HT1080 (cell line): ENCODE results near the gene ZNF740. TPM values are rescaled to one million over a fixed set of nuclear protein-coding genes. Genes with fewer than 3 reads are reported as not detected.
A peak's percentile ranks its signal among the peaks of the same experiment; 100 is the strongest.
"Not testable (repeated sequence)": the region's sequence is repeated elsewhere in the genome, so short reads cannot be mapped to it uniquely, and the experiment has no call there.

Experiments used
- DNase-seq: peaks from one replicate; pipeline ENCODE4 v3.0.0-alpha.2; 2015; ENCODE audit warnings: low read depth
- polyA plus RNA-seq, 2 experiments: library from polyadenylated mRNA; depleted of rRNA; stranded (reverse); fragments of >200 nt; gene quantifications; 2 replicates each; pipeline ENCODE4 v1.2.3, GENCODE V29; 2015
- total RNA-seq: library from RNA; depleted of rRNA; stranded (reverse); fragments of >200 nt; shearing (Covaris generic); gene quantifications from 2 replicates; pipeline ENCODE4 v1.2.3, GENCODE V29; 2014; rRNA removed

Gene ZNF740, protein sequence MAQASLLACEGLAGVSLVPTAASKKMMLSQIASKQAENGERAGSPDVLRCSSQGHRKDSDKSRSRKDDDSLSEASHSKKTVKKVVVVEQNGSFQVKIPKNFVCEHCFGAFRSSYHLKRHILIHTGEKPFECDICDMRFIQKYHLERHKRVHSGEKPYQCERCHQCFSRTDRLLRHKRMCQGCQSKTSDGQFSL
- total RNA-seq, result 15.9 and 19.0 TPM in 2 replicates
- polyA plus RNA-seq (2015; cell fraction: cytosol; rRNA removed), result 9.9 and 14.4 TPM in 2 replicates
- 35.2 and 55.3 TPM in 2 replicates for polyA plus RNA-seq (2015; cell fraction: nucleus; rRNA removed)

DNA sequence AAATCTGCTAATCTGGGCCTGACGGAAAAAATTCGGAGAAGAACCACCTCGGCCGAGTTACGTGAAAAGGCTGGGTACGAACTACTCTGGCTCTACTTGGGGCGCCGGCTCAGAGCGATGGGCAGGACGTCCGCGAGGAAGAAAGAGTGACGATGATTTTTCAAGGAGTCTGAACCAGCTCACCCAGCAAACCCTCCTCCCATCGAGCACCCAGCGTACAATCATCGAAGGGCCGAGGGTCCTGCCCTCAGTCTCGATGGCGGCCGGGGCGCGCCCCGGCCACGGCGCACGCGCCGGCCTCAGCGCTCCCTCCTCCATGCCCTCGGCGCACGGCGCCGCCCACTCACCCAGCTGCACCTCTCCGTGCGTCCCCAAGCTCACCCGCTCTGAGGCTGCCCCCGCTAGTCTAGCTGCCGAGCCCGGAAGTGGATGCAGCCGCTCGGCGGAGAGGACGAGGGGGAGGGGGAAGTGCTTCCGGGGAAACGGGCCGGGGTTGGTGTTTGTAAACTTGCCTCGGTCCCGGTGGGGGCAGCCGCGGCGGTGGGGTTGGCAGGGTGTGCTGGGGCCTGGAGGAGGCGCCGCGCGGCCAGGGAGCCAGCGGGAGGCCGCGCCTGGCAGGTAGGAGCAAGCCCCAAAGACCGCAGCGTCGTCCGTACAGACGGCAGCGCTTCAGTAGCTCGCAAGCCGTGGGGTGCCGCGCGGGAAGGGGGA lies at the start of gene ZNF740, which contains the start of gene CSAD:
ZNF740 (plus strand) TSS at position 503 of the 711 bp plus-strand sequence. CDS start 1,262 bp downstream, outside the sequence.
CSAD (minus strand) TSS at position 706 of the 711 bp plus-strand sequence. CDS start 7,455 bp downstream, outside the sequence.
- peak; percentile 98 for DNase-seq

DNA sequence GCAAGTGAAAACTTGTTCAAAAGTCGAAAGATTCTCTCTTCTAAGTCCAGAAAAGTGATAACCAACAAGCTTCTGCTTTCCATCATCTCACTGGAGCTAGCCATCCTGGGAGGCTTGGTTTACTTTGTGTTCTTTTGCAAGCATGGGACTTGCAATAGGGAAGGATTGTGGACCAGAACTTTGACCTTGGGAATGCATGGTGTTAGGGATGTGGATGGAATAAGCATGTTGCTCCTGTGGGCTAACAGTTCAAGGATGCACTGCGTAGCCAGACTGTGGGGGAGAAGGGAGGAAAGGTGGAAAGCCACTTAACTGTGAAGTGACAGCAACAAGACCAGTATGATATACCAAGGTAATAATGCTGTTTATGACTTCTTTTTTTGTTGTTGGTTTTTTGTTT lies 48.7 kb upstream of the ZNF740 start:
- DNase-seq, result no peak

DNA sequence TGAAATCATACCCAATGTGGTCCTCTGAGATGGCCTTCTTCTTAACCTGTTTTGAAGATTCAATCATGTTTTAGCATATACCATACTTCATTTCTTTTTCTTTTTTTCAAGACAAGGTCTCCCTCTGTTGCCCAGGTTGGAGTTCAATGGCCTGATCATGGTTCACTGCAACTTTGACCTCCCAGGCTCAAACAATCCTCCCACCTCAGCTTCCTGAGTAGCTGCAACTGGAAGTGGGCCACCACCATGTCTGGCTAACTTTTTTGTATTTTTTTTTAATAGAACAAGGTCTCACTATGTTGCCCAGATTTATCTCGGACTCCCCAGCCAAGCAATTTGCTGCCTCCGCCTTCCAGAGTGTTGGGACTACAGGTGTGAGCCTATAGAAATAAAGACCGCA lies 46.8 kb upstream of the ZNF740 start:
- DNase-seq, result no peak

DNA sequence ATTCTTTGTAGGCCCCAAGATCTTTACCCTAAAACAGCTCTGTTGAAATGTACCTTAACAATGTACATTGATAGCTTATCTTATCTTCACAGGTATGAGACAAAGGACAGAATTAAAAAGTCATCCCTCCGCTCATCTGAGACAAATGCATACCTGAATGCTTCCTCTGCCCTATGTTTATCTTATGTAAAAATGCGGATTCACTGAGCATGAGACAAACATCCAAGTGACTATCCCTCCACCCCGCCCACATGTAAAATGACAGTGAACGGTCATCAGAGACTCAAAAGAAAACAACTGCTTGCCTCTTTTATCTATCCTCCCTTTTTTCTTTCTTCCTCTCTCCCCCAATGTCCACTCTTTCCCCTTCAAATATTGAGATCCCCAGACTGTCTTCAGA lies 37.2 kb upstream of the ZNF740 start:
- DNase-seq, result no peak

DNA sequence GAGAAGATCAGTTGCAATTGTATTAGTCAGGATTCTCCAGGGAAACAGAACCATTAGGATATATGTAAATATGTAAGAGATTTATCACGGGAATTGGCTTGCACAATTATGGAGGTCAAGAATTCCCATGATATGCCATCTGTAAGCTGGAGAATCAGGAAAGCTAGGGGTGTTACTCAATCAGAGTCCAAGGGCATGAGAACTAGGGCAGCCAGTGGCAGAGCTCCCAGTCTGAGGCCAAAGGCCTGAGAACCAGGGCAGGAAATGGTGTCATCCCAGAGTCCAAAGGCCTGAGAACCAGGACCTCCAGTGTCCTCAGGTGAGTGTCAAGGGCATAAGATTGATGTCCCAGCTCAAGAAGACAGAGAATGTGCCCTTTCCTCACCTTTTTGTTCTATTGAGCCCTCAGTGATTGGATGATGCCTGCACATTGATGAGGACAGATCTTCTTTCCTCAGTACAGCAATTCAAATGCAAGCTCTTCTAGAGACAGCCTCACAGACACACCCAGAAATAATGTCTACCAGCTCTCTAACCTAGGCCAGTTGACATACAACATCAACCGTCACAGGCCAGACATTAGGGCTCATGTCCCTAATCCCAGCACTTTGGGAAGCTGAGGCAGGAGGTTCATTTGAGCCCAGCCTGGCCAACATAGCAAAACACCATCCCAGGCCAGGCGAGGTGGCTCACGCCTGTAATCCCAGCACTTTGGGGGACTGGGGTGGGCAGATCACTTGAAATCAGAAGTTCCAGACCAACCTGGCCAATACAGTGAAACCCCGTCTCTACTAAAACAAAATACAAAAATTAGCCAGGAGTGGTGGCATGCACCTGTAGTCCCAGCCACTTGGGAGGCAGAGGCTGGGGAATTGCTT lies 34.9 kb upstream of the ZNF740 start:
- DNase-seq, result no peak

DNA sequence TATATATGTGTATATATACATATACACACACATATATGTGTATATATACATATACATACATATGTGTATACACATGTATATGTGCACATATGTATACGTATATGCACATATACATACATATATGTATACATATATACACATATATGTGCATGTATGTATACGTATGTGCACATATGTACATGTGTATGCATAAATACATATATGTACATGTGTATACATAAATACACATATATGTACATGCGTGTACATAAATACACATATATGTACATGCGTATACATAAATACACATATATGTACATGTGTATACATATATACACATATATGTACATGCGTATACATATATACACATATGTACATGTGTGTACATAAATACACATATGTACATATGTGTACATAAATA lies 33.3 kb upstream of the ZNF740 start:
- no peak for DNase-seq

DNA sequence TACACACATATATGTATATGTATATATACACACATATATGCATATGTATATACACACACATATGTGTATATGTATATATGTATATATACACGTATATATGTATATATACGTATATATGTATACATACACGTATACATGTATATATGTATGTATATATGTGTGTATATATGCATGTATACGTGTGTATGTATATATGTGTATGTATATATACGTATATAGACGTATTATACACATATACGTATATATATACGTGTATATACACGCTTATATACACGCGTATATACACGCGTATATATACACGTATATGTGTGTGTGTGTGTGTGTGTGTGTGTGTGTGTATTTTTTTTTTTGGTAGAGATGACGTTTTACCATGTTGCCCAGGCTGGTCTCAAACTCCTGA lies 32.9 kb upstream of the ZNF740 start:
- no peak for DNase-seq

DNA sequence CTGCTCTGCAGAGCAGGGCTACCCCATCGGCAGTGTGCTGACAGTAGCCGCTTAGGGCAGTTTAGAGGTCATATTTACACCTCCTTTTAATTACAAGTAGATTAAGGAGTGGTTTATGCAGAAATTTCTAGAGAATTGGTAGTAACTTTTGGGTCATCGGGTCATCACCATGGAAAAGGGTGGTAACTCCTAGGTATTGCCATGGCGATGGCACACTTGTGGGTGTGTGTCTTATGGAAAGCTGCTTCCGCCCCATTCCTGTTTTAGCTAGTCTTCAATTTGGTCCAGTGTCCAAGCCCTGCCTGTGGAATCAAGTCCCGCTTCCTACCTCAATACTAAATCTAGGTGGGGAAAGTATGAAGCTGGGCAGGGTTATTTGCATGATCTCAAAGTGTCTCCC lies 29.5 kb upstream of the ZNF740 start:
- no peak for DNase-seq

DNA sequence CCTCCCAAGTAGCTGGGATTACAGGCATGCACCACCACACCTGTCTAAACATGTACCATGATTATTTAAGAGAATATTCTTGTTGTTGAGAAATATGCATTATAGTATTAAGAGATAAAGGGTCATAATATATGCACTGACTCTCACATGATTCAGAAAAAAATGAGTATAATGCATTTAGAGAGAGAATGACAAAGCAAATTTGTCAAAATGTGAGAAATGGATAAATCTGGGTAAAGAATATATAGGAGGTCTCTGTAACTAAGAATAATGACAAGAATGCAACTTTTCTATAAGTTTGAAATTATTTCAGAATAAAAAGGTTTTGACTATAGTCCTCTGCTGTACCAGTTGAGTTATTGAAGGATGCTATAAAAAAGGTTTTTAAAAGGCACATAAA lies 28.1 kb upstream of the ZNF740 start:
- DNase-seq, result no peak

DNA sequence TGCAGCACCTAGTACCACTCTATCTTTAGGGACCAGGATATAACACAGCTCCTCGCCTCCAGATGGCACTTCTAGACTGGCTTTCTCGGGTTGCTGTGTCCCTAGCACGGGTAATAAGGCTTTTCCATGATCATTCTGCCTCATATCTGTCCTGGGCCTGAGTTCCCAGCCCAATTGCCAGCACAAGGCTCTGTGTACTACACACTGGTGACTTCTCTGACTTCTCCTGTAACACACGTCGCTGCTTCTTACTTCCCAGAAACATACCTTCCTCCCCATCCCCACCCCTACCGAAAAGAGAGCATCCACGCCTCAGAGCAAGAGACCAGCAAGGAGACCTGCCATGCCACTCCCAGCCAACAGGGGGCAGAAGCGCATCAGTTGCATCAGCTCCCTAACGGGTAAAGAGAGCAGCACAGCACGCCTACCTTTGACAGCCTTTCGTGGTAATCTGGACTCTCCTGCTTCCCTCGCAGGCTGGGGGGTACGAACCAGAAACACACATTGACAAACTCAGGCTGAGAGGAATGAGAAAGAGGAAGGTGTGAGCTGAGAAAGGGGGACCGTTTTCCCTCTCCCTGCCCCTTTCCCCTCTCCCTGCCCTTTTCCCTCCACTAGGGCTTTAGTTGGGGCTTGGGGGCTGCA lies 21.2 kb upstream of the ZNF740 start:
- DNase-seq, result peak; percentile 79

DNA sequence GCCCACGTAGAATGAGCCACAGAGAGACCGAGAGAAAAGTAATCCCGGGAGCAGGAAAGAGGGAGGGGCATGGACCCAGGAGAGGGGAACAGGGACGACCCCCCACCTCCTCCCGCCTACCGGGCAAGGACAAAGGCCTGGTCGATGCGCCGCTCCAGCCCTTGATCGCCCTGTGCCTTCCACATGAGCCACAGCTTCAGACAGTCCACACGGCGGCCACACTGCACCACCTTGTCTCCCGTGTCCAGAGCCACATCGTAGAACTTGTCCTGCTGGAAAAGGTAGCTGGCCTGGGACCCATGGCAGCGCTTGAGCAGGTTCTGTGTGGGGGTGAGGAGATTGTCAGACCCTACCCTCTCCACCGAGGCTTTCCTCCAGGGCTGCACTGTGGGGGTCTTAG lies 20.5 kb upstream of the ZNF740 start:
- DNase-seq, result no peak

DNA sequence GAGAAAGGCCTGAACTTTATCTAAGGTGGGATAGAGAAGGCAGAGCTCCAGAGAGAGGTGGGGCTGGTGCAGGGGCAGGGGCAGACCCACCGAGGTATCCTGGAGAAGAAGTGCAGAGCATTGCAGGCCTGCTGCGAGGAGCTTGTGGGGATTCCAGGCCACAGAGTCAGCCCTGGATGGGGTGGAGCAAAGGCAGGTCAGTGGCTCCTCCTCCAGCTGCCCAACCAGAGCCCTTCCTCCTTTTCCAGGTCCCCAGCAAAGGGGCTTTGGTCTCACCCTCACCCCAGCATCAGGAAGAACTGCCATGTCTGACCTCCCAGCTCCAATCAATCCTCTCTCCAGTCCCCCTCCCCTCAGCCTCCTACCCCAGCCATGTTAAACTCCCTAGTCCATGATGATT lies 19.8 kb upstream of the ZNF740 start:
- no peak for DNase-seq

DNA sequence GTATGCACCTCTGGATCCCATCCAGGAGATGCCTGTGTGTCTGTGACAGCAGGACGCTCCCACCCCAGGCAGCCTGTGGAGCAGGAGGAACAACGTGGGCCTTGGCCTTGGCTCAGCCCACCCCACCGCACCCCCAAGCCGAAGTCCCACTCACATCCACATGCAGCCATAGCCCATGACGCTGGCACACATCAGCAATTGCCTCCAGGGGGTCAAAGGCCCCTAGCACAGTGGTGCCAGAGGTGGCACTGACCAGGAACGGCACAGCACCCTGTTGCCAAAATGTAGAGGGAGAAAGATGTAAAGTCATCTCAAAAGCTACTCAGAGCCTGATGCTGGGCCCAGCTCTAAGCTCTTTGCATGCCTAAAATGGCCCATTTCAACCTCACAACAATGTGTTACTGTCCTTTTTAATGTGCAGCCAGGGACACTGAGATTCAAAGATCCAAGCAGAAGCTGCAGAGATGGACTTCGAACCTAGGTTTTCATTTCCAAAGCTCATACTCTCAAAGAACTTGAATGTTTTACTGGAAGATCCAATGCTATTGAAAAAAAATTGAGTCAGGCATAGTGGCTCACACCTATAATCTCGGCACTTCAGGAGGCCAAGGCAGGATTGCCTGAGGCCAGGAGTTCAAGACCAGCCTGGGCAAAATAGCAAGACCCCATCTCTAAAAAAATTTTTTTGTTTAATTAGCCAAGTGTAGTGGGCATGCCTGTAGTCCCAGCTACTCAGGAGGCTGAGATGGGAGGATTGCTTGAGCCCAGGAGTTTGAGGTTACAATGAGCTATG lies 19.2 kb upstream of the ZNF740 start:
- no peak for DNase-seq

DNA sequence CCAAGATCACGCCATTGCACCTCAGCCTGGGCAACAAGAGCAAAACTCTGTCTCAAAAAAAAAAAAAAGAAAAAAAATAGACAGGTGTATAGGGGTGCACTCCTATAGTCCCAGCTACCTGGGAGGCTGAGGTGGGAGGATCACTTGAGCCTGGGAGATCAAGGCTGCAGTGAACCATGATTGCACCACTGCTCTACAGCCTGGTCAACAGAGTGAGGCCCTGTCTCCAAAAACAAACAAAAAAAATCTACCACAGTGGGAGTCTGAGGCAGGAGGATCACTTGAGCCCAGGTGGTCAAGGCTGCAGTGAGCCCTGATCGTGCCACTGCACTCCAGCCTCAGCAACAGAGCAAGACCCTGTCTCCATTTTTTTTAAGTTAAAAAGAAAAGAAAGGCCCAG lies 17.5 kb upstream of the ZNF740 start:
- DNase-seq, result not testable (repeated sequence)

DNA sequence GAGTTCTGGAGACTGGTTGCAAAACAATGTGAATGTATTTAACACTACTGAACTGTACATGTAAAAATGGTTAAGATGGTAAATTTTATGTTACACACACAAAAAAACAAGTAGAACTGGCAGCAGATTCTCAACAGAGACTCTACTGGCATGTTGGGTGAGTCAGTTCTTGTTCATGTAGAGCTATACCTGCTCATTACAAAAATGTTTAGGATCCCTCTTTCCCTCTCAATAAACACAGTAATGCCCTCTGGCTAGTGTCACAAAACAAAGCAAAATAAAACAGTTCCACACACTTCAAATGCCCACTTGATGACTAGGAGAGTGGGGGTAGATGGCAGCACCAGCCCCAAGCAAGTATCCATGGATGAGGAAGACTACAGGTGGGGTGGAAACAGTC lies 13.7 kb upstream of the ZNF740 start:
- DNase-seq, result no peak

DNA sequence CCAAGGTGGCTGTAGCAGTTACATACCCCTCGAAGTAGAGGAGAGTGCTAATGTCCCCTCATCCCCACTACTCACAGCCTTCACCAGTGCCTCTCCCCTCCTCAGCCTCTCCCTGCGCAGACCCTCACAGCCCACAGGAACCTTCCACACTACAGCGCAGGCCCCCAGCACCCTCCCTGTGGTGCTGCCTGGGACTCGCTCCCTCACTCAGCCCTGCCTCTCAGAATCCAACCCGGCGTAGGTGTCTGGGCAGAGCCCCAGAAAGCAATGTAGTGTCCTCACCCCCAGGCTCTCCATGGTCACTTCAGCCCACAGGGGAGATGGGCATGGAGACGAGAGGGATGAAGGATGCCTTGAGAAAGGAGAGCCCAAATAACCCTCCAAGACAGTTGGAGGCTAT lies 10.9 kb upstream of the ZNF740 start:
- no peak for DNase-seq

DNA sequence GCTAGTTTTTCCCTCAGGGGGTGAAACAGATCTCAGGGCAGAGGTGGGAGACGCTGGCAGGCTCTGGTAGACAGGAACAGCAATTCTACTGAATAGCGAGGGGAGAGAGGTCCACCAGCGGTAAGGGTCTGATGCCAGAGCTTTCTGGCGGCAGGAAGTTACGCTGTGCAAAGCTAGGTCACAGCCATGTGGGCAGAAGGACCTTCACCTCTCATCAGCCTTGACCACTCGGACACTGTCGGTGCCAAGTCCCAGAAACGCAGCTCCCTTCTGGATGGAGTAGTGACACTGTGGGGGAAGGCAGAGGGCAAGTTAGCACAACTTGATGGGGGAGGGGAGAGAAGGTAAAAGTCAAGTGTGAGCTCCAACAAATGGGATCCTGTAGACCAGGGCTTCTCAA lies 10.3 kb upstream of the ZNF740 start:
- no peak for DNase-seq

DNA sequence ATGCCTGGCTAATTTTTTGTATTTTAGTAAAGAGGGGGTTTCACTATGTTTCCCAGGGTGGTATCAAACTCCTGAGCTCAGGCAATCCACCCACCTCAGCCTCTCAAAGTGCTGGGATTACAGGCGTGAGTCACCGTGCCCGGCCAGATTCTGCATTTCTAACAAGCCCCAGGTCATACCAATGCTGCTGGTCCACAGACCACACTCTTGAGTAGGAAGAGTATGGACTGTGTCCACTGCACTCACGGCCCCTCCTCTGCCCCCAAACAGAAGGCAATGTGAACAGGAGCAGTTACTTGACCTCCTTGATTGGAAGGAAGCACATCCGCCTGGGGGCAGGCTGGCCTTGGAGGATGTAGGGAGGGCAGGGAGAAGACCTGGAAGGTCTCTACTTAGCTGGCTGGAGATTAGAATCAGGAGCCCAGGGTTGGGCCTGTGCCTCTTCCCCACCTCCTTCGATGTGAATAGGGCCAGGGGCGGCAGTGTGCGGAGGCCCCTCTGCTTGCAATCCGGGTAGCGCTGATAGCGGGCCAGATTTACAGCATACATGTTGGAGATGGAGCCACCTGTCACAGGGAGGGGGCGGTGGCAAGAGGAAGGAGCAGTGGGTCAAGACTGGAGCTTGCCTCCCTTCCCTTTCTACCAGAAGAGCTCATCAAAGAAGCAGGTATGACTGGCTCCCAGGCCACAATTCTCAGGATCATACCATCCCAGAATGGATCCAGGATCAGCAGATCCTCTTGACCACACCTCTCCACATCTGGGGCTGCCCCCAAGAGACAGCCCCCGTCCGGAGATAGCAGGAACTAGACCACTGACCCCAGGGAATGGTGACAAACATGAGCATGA lies 9.4 kb upstream of the ZNF740 start:
- DNase-seq, result no peak

DNA sequence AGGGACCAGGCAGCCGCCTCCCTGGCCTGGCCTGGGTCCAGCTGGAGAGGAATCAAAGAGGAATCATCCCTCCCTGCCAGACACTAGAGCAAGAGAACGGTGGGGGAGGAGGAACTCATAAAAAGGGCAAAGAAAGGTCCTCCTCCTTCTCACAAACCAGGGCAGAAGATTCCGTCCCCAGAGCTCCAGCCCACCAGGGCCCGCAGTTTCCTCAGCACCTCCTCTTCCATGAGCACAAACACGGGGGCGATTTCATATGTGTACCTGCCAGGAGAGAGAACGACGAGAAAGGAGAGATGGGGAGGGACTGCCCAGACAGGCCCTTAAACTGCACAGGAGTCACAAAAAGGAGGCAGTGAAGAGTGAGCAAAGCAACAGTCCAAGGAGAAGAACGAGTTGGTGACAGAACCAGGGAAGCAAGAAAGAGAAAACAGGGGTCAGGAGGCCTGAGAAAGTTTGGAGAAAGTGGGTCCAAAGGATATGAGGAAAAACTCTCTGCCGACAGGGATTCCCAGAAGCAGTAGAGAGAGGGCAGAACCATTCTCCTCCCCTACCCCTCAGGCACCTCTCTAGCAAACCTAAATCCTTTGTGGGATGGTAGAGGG lies 8.7 kb upstream of the ZNF740 start:
- no peak for DNase-seq
